WI38 (cell line): ENCODE data around the gene H19.

ENCODE experiments used
- H3K4me3 ChIP-seq: 2 replicates; pipeline ENCODE4 v1.5.1; 2011; ENCODE audit warnings: low read depth, mild to moderate bottlenecking, control low read depth, low read length
- CTCF ChIP-seq: IDR thresholded peaks from 2 replicates; pipeline ENCODE4 v1.5.1; 2012; ENCODE audit warnings: low read depth, mild to moderate bottlenecking, control low read depth, low read length

The H19 gene

GRCh38 chr11:2027708-2028107, 30.1 kb upstream of the H19 start:
- no peak overlapping the region for H3K4me3 ChIP-seq
- TF ChIP-seq CTCF = no peak

- no peak for TF ChIP-seq CTCF
- no peak overlapping the region for H3K4me3 ChIP-seq
Observed at GRCh38 chr11:2015025-2015424, 17.4 kb upstream of the H19 start.

DNA sequence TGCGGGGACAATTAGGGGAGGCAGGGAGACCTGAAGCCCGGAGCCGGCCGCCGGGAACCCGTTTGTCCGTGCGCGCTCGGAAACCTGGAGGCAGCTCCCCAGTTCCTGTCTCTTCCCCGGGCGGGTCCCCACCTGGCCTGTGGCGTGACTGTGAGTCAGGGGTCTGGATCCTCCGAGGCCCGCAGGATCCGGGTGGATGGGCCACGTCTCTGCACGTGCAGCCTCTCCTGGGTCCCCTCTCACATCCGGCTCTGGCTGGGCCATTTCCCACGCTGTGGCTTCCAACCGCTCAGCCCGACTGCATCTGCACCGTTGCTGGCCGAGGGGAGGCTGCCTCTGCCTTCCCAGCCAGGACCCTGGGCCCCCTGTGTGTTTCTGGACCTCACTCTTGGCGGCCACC, 14.8 kb upstream of the H19 start:
- H3K4me3 ChIP-seq = no peak overlapping the region
- no peak for TF ChIP-seq CTCF

DNA sequence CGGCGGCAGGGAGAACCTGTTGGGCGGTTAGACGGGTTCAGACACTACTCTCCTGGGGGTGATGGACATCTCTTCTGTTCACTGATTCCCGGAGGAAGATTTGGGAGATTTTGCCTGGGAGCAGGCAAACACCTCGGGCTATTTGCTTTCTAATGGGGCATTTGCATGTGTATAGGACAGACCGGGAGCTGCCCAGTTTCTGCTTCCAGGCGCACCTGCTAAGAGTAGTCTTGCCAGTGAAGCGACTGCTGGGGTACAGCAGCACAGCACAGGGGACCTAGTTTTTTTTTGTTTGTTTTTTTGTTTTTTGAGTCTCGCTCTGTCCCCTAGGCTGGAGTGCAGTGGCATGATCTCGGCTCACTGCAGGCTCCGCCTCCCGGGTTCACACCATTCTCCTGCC, 6.8 kb upstream of the H19 start:
- no peak for TF ChIP-seq CTCF
- H3K4me3 ChIP-seq = no peak overlapping the region

DNA sequence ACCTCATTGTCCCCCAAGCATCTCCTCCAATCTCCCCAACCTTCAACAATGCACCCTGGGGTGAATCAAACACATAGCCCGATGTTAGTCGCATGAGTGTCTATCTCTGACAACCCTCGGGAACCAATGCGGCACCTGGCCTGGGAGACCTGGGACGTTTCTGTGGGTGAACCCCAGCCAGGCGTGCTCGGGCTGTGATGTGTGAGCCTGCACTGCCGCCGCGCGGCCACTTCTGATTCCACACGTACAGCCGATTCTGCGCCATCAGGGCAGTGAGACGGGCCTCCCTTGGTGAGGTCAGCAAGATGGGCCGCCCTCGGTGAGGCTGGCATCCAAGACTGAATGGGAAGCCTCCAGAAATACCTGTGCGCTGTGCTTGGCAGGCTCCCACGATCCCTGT, 5.2 kb upstream of the H19 start:
- TF ChIP-seq CTCF = no peak
- no peak overlapping the region for H3K4me3 ChIP-seq

DNA sequence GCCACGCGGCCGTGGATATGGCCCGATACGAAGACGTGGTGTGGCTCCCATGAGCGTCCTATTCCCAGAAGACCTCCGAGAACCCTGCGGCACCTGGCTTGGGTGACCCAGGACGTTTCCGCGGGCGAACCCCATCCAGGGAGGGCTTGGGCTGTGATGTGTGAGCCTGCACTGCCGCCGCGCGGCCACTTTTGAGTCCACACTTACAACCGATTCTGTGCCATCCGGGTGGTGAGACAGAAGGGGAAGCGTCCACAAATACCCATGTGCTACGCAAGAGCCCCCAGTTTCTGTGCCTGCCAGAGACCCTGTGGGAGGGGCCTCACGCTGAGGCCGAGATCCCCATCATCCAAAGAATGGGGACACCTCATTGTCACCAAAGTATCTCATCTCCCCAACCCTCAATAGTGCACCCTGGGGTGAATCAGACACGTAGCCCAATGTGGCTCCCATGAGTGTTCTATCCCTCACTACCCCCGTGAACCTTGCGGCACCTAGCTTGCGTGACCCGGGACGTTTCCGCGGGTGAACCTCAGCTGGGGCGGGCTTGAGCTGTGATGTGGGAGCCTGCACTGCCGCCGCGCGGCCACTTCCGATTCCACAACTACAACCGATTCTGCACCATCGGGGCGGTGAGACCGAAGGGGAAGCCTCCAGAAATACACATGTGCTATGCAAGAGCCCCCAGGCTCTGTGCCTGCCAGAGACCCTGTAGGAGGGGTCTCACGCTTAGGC, 4.6 kb upstream of the H19 start:
- H3K4me3 ChIP-seq = no peak overlapping the region
- TF ChIP-seq CTCF = no peak

DNA sequence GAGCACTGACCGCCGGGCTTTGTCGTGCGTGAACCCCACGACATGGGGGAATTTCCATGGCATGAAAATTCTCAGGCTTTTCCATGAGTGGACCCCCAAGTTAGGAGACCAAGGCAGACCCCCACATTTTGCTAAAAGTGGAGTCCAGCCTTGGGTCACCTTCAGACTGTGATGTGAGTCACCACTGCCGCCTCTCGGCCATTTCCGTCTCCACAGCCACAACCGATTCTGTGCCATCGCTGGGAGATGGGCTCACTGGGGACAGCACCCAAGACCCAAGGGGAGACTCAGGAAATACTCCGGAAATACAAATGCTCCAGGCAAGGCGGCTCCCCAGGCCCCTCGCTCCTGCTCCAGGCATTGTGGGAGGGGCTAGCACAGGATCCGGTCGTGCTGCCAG, 1.2 kb upstream of the H19 start:
- H3K4me3 ChIP-seq = no peak overlapping the region
- TF ChIP-seq CTCF = no peak
